ENCODE data around the gene EHD4.

- TF ChIP-seq CTCF (IDR thresholded peaks at IDR 0.05) (no peak), POLR2A (IDR thresholded peaks at IDR 0.05) (no peak)
Measured at GRCh38 chr15:41982133-41982930, 10.0 kb upstream of the EHD4 start.
